AG09309 (cell line): ENCODE results near the gene INSR.

Experiments used
- DNase-seq: peaks from one replicate; pipeline ENCODE4 v3.0.0-alpha.2; 2010; ENCODE audit warnings: low read depth
- H3K4me3 ChIP-seq: 2 replicates; pipeline ENCODE4 v1.5.1; 2011; ENCODE audit warnings: mild to moderate bottlenecking, low read depth, low read length, moderate library complexity; ENCODE audit not compliant: control insufficient read depth
- TF ChIP-seq, protein P1 (sequence below): IDR thresholded peaks from 2 replicates; pipeline ENCODE4 v1.5.1; 2011; ENCODE audit warnings: mild to moderate bottlenecking, low read depth, low read length, inconsistent platforms; ENCODE audit not compliant: insufficient read depth, control insufficient read depth; ENCODE audit errors: missing control alignments

The INSR gene

DNA sequence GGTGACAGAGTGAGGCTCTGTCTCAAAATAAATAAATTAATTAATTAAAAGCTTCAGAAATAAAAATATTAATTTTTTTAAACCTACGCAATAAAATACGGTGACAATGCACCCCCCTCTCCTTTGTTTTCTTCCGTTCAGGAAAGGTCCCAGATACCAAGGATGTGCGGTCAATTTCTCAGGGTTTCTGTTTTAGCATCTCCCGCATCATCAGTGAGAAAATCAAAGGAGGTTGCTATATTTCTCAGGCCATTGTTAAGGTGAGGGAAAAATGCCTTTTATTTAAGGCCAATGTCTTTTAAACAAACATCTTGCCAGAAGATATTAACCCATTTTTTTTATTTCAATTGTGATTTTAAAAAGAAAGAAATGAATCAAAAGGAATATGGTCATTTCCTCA is 111.7 kb downstream of the INSR start:
- no peak overlapping the region for H3K4me3 ChIP-seq
- TF ChIP-seq, protein P1, sequence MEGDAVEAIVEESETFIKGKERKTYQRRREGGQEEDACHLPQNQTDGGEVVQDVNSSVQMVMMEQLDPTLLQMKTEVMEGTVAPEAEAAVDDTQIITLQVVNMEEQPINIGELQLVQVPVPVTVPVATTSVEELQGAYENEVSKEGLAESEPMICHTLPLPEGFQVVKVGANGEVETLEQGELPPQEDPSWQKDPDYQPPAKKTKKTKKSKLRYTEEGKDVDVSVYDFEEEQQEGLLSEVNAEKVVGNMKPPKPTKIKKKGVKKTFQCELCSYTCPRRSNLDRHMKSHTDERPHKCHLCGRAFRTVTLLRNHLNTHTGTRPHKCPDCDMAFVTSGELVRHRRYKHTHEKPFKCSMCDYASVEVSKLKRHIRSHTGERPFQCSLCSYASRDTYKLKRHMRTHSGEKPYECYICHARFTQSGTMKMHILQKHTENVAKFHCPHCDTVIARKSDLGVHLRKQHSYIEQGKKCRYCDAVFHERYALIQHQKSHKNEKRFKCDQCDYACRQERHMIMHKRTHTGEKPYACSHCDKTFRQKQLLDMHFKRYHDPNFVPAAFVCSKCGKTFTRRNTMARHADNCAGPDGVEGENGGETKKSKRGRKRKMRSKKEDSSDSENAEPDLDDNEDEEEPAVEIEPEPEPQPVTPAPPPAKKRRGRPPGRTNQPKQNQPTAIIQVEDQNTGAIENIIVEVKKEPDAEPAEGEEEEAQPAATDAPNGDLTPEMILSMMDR = no peak
- DNase-seq = no peak

DNA sequence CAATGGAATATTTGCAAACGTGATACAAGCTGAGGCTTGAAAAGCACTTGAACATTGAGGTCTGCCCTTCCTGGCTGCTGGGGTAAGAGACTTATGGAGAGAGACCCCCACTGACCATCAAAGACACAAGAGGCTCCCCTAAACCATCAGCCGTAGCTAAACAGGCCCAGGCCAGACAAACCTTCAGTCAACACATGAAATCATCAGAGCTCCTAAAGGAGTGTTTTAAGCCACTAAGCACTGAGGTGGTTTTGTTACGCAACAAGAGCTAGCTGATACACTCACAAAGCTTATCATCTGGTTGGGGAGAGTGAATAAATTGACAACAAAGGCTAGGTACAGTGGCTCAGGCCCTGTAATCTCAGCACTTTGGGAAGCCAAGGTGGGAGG is 114.3 kb downstream of the INSR start:
- H3K4me3 ChIP-seq = no peak overlapping the region
- TF ChIP-seq, protein P1 = no peak
- DNase-seq = no peak

DNA sequence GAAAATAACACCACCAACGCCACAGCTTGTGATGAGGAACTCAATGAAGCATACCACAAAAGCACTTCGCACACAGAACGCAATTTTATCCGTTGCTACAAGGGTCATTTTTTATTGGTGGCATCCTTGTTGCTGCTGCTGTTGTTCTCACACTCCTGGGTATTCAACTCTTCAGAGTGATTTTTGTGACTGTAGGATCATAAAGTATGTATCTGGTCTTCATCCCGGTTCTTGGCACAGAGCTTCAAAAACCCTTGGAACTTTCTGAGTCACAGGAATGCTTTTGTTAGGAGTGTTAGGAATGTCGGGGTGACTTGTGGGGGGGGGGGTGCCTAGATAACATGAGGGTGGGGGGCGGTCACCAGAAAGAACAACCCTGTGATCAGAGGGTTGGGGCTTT is 116.3 kb downstream of the INSR start:
- DNase-seq = no peak
- TF ChIP-seq, protein P1 = no peak
- no peak overlapping the region for H3K4me3 ChIP-seq

DNA sequence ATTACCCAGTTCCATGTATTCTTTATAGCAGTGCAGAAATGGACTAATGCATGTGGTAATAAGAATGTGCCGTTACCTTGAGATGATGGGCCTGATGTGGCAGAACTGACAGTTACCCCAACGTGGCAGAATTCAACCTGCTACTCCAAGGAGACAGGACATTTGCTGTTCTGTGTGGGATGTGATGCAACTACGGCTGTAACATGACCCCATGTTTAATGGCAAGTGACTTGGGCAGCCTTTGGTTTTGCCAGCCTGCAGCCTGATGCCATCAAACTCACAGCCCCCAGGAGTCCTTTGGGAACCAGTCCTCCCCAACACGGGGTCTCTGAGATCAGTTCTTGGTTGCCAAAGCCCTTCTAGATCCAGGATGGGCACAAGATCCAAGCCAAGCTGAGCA is 117.4 kb downstream of the INSR start:
- TF ChIP-seq, protein P1 = no peak
- H3K4me3 ChIP-seq = no peak overlapping the region
- DNase-seq = no peak

DNA sequence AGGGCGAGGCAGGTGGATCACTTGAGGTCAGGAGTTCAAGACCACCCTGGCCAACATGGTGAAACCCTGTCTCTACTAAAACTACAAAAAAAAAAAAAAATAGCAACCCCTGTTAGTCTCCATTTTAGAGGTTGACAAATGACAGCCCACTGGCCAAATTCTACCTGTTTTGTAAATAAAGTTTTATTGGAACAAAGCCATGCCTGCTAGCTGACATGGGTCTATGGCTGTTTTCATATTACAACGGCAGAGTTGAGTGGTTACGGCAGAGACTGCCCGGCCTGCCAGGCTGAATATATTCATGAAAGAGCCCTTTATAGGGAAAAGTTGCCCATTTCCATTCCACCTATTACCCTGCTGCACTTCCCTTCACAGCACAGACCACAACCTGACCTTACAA is 121.4 kb downstream of the INSR start:
- no peak overlapping the region for H3K4me3 ChIP-seq
- TF ChIP-seq, protein P1 = no peak
- DNase-seq = no peak

DNA sequence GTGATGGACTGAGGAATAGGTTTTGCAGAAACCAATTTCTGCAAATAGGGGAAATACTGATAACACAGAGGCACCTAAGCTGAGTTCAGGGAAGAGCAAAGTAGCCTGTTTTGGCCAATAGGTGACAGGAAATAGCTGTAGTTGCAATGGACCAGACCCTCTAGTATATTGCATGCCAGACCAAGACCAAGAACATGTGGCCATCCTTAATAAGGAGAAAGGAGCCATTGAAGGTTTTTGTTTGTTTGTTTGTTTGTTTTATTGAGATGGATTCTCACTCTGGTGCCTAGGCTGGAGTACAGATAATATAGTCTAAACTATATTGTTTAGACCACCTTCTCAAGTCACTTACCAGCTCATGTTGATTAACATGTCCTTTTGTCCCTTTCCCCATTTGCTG is 123.2 kb downstream of the INSR start:
- TF ChIP-seq, protein P1 = no peak
- H3K4me3 ChIP-seq = no peak overlapping the region
- no peak for DNase-seq

DNA sequence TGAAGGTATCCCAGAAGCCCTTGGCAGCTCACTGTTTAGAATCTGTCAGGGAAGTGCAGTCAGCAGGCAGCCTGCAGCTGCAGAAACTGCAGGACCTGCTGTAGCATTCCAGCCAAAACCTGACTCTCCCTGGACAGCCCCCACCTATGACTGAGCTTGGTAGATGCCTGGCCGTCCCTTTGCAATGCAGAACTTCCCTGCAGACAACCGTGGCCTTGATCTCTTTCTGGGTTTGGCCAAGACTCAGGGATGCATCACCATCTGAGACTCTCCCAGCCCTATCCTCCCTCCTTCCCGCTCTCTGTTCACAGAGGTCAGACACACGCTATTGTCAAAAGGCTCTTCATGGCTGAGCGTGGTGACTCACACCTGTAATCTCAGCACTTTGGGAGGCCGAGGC is 125.3 kb downstream of the INSR start:
- TF ChIP-seq, protein P1 = no peak
- no peak overlapping the region for H3K4me3 ChIP-seq
- no peak for DNase-seq
